Hematopoietic multipotent progenitor cell treated with erythropoietin and hydrocortisone succinate and interleukin-3 and kit ligand, for 8 days (in vitro differentiated cells): Measurements from ENCODE around the gene MRPL38.
A peak's percentile ranks its signal among the peaks of the same experiment; 100 is the strongest.

Experiments used
- DNase-seq: peaks from one replicate; pipeline ENCODE4 v3.0.0-alpha.2; 2015

Gene MRPL38

DNA sequence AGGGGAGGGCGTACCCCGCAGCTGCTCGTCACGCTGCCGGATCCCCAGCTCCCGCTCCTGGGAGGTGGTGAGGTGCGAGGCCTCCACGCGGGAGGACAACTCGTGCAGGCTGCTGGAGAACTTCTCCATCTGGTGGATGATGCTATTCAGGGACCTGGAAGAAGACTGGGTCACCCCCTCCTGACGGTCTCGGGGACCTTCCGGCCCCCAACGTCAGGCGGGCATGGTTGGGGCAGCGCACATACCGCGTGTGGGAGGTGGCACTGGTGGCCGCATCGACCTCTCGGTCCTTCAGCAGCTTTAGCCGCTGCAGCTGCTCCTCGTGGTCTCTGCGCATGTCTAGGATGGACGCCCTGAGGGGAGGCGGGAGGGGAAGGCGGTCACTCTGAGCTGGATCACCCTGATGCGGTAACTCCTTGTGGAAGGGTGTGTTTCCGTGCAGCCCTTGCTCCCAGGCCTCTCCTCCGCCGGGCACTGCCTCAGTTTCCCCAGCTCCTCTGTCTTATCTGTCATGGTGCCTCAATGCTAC, 13.3 kb upstream of the MRPL38 start:
- no peak for DNase-seq

DNA sequence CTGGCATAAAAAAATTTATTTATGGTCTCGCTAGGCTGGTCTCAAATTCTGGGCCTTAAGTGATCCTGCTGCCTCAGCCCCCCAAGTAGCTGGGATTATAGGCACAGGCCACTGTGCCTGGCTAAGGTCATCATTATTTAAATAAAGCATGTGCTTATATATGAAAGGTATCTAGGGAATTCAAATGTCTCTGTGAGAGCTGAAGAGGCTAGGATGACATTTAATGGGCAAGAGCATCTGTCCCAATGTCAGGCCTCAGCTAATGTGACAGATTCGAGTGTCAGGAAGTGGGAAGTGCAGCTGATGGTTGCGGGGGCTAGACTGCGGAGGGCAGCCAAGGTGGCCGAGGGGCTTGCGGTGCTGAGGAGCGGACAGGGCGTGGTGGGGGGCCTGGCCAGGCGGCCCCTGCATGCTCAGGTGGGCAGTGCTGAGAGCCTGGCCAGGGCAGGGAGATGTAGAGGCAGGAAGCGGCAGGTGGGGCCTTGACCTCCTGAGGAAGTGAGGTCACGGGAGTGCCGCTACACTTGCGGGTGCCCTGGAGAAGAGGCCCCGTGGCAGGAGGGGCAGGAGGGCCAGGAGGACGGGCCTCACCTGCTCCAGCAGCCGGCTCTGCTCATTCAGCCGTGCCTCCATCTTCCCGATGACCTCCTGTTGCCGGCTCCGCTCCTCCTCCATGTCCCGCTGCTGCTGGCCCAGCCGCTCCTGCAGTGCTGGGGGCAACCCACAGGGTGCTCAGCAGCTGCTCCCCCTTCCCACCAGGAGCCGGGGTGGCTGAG, 12.6 kb upstream of the MRPL38 start:
- no peak for DNase-seq

DNA sequence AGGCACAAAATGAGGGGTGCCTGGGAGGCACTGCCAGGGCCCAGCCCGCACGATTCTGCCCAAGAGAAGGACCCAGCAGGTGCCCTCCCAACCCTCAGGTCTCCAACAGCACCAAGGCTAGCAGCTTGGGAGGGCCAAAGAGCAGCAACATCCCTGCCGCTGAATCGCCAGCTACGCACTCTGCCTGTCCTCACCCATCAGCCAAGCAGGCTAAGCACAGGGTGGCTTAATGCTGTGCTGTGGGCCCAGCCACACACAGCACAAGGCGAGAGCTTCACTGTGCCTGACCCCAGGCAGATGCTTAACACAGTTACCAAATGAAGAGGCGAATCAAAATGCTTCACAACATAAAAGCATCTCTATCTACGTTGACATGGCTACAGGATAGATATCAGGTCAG, 10.6 kb upstream of the MRPL38 start:
- DNase-seq = no peak

DNA sequence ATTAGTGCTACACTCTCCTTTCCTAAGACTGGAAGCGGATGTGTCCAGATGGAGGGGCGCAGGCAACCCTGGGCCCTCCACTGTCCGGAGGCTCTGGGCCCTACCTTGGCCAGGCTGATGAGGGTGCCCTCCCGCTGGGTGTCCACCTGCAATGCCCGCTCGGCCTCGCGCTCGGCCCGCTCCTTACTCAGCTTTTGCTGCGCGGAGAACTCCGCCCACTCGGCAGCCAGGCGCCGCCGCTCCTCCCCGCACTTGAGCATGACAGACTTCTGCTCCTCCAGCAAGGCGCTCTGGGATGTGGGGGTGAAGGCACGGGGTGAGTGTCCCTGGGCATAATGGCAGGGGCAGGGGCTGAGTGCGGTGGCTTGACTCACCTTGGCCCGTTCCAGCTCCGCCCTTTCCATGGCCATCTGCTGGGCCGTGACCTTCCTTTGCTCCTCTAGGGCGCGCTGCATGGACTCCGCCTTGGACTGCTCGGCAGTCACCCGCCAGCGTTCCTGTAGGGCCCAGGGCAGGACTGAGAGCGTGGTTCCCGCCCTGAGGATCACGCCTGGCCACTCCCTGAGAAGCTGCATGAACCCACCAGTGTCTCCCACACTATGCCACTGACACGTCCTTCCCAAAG, 10.1 kb upstream of the MRPL38 start:
- DNase-seq = no peak

DNA sequence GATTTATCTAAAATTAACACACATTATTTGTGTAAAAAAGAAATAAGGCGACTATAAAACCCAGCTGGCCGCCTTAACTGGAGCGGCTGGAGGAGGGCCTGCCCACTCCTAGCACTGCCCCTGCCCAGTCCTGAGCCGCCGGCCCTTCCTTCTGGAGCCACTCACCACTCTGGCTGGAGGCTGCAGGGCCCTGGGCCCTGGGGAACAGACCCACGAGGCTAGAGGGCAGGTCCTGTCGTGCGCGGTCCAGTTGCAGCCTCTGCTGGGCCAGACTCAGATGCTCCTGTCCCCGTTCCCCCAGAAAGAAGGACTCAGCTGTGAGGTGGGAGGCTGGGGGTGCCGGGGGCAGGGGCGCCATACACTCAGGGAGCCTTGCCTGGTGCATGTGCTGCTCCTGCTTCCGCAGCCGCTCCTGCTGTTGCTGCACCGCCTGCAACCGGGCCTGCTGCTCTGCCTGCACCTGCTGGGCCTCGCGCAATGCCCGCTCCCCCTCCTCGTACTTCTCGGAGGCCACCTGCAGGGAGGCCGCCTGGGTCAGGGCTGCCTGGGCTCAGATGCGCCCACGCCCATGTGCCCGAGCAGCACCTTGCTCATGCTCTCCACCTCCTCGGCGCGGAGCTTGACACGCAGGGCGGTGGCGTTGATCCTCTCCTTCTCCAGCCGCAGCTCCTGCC, 9.0 kb upstream of the MRPL38 start:
- no peak for DNase-seq

DNA sequence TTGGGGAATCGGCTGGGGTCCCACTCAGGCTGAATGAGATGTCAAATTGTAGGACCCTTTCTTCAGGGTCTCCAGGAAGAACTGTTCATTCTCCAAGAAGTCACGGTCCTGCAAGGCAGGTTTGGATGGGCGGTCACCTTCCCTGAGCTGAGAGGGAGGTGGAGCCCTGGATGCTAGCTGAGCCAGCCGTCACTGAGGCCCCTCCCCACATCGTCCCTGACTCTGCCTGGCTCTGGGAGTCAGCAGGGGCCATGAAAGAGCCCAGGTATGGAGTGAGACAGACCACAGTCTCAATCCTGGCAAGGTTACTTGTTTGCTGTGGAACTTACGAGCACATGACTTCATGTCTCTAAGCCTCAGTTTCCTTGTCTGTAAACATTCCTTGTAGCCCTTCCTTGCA, 6.0 kb upstream of the MRPL38 start:
- DNase-seq = no peak

DNA sequence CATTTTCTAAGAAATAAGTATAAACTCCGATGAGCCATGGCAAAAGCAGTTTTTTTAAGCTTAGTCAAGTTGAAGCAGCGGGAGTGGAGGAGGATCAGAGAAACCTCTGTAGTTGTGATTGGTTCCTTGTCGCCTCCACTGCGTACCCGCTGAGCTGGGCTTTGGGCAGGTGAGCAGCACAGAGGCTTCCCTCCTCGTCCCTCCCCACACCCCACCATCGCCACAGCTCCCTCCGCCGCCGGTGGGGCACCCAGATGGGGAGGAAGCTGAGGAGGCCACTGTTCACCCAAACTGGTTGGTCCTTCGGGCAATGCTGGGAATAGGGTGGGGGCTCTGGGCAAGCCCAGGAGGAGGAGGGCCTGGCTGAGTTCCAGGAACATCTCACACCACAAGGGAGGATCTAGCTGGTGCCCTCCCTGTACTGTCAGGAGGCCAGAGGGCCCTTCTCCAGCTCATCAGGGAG, 5.2 kb upstream of the MRPL38 start:
- peak; percentile 65 for DNase-seq

DNA sequence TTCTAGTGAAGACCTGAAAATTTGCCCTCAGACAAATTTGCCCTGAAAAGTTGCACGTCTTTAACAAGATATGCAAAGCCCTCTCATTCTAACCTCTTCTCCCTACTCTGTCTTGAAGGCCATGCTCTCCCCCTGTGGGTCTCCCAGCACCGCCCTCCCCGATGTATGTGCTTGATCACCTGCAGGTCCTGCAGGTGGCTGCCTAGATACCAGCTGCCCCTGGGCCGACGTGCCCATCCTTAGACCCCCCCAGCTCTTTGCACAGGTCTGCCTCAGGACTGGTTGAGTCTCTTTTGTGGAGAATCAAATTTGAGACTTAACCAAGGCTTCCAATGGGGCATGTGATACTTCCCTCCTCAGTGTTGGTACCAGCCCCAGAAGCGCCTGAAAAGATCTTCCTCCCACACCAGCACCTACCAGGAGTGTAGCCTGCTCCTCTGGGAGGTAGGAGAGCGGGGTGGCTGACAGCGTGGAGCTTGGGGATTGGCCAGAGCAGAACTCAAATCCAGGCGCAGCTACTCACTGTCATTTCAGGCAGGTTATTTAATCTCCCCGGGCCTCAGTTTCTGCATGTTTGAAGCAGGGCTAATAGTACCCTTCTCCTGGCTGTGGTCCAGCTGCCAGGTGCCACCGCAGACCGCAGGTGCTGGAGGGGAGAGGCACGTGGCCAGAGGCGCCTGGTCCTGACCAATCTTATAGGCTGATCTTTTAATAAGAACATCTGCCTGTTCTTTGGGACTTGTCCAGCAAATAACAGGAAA, 4.5 kb upstream of the MRPL38 start:
- DNase-seq = no peak

DNA sequence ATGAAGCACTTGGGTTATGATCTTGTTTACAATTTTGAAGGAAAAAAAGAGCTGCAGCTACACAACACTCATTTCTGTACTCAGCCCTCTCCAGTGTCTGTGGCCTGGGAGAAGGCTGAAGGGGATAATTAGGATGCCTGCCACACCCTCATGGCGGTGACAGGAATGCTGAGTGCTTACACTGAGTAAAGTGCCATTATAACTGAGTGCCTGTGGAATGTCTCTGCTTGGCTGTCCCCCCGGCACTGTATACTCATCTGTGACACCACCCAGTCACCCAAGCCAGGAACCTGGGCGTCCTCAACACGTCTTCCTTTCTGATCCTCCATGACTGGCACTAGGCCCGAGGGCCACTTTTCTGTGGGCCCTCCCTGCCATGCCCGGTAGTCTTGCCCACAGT, 3.5 kb upstream of the MRPL38 start:
- DNase-seq = no peak

DNA sequence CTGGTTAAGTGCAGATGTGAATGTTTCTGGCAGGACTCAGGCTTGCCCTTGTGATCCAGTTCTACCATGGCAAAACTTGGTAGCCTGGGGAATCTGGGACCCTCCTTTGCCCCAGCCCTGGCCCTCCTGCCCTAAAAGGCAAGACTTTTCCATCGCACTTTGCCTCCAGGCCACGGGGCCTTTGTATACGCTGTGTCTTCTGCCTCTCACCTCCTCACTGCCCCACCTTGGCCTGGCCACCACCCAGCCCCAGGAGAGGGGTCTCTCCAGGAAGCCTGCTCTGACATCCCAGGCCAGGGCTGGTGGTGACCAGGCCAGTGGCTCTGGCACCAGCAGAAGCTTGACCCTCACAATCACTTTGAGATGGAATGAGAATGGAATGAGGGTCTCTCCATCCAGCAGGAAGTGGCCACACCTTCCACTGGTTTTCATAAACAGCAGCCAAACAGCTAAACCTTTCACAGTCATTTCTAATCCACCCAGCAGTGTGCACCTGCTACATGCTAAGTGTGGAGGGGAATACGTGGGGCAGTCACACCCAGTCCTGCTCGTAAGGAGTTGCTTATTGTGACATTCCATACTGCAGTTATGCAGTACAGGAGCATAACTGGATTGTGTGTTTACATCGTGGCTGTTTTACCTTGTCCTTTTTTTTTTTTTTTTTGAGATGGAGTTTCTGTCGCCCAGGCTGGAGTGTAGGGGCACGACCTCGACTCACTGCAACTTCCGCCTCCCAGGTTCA, 1.6 kb upstream of the MRPL38 start:
- DNase-seq = no peak

DNA sequence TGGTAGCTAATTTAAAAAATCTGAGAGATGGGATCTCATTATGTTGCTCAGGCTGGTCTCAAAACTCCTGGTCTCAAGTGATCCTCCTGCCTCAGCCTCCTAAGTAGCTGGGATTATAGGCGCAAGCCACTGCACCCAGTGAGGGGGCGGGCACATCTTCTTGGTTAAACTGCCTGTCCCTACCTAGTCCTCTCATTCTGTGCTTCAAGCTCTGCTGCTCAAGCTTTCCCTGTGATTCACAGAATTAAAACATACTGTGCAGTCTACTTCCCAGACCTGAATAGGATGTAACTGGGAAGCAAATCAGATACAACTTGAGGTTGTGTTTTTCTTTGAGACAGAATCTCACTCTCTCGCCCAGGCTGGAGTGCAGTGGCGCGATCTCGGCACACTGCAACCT, 2.3 kb downstream of the MRPL38 start:
- no peak for DNase-seq

DNA sequence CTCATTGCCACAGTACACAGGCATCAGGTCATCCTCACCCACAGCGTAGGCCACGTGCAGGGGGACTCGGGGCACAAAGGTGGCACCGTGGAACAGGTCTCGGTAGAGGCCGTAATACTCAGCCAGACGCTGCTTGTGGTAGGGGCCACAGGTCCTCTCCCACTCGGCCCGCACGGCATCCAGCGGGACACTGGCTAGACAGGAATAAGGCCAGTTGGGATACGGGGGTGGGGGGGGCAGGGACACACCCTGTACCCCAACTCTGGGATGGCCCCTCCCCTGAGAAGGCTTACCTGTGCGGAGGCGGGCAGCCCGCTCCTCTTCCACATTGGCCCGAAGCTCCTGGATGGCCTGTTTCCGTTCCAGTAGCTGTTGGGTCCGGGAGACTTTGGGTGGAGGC, 3.0 kb downstream of the MRPL38 start:
- no peak for DNase-seq

DNA sequence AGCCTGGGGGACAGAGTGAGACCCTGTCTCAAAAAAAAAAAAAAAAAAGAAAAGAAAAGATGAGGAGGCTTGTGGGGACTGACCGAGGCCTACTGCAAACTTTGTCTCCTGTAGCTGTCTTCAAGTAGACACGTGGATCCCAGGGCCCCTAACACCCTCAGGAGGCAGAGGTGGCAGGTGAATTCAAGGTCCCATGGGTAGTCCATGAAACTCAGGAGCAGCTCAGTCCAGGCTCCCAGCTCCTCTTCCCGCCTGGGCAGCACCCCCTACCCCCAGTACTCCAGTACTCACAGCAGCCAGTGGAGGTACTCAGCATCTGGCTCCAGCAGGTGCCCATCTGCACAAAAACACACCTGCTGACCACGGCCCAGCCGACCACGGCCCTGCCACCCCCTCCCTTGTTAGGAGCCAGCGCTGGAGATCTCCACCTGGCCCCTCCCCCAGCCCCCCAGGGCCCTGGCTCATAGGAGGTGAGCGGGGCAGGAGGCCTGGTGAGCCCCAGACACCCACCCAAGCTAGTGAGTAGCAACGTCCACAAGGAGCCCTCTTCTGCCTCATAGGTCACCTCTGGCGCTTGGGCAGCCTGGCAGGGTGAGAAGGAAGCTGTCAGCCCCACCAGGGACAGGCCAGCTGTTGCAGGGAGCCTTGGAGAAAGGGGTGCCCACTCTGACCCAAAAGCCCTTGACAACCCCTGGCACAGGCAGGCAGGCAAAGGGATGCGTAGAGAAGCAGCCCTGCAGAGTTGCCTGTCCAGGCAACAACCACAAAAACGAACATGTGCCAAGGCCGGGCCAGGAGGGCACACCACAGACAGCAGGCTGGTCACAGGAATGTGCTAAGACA, 3.8 kb downstream of the MRPL38 start:
- DNase-seq = no peak

DNA sequence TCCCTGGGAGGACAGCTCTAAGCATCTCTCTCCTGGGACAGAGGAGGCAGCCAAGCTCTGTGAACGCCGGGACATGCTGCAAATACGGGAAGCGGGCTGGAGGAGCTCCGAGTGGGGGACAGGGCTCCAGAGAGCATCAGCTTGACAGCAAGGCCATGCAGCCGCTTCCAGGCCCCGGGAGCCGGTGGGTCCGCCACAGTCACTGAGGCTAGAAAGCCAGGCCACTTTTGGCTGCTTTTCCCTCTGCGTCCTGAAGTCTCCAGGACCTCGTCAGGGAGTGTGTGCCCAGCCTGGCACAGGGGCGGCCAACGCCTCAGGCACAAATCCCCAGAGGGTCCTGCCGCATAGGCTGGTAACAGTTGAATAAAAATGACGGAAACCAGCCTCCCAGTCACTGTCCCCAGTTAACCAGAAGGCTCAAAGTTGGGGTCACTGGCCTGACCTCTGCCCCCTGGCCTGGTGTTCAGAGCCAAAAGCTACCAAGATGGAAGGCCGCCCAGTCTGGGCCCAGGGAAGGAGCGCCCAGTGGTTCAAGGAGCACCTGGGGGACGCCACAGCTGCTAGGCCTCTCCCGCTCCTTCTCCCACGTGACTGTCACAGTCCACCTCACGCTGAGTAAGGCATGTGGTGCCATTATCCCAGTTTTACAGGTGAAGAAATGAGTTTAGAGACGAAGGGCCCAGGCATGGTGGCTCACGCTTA, 4.8 kb downstream of the MRPL38 start:
- no peak for DNase-seq

DNA sequence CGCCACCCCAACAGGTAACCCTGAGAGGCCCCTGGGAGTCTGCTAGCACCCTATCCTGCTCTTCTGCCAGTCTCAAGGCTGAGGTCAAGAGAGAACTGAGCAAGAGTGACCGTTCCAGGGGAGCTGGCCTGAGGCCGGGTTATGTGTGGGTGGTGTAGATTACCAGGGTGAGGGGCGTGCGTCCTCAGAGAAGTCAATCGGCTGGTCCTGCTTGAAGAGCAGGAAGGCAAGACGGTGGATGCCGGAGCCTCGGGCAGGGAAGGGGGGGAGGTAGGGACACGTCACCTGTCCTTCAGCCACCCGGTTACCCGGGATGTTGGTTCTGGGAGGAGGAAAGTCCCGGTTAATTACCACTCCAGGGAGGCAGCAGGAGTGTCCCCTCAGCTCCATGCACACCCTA, 5.3 kb downstream of the MRPL38 start:
- no peak for DNase-seq

DNA sequence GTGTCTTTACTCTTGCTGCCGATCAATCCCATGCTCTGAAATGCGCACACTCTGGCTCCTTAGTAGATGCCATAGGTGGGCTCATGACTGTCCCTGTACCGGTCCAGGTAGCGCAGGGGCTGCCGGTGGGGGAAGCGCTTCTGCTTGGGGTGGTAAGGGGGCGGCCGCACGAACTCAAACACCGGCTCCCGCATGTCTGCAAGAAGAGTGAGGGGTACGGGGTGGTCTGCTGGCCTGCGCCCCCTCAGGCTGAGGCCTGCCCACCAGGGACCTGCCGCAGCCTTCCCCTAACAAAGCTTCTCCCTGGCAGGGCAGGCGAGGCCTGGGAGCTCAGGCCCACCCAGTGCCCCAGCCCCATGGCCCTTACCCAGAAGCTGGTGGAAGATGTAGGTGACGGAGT, 5.9 kb downstream of the MRPL38 start:
- DNase-seq = no peak

DNA sequence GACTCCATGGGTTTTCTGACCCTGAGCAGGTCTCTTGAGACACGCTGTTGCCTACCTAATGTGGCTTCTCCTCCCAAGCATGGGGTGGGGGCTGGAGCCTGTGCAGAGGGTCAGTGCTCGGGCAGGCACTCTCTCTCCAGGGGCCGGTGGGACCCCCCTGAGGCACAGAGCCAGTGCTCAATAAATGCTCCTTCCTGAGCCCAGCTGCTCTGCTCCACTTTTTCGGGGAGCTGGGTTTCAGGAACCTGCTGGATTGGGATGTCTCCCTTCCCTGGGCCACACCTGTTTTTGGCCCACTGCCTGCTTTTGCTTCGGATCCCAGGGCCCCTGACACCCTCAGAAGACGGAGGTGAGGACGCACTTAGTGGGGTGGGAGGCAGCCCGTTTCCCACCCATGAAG, 6.6 kb downstream of the MRPL38 start:
- no peak for DNase-seq

DNA sequence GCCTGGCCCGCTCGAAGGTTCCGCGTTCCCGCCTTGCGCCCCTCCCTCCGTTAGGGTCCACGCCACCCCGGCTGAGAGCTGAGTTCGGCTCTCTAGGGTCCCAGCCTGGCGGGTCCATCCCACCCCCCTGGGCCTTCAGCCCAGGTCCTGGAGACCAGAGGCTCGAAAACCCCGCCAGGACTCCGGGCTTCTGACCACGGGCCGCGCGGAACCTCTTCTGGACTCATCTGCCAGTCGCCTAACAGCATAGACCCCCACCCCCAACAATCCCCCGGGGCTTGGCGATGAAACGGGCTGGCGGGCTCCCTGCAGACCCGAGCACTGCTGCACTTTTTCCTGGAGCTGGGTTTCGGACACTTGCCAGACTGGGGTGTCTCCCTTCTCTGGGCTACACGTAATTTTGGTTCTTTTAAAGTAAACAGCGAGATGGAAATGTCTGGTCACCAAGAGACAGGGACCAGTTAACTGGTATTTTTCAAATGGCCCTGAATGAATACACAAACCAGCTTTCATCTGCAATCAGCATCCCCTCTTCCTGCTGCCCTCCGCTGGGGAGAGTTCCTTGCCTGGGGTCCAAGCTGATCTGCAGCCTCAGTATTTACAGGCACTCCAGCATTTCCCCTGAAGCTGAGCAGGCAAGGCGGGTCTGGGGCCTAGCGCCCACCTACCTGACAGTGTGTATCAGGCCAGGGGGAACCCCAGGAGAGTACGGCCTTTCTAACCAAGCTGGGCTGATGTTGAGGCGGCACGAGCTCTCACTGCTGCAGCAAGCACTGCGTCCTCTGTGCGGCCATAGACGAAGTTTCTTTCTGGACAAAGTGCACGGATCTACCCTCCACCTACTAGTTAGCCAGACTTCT, 7.3 kb downstream of the MRPL38 start:
- no peak for DNase-seq

DNA sequence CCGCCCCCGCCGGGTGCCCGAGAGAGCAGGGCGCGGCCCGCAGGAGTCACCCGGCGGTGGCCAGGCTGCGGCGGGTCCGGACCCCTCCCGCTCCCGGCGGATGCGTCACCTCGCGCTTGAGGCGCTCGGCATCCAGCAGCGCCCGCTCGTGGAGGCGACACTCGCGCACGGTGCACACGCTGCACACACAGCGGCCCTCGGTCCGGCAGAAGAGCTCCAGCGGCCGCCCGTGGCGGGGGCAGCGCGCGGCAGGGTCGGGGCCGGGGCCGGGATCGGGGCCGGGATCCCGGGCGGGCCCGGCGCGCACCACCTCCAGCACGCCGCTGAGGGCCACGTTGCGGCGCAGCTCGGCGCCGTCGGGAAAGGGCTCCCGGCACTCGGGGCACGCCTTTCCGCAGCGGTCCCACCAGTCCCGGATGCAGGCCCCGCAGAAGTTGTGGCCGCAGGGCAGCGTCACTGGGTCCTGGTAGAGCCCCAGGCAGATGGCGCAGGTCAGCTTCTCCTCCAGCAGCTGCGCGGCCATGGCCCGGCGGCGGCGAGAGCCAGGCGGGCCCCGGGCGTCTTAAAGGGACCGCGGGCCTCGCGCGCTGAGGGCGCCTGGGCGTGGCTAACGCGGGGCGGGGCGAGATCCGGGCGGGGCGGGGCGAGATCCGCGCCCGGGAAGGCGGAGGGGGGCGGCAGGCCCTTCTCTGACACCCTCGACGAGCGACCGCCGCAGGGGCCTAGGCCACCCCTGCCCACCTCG, 8.1 kb downstream of the MRPL38 start, which contains the start of gene TRIM65:
Gene TRIM65, minus strand, starts transcription at position 537 of the 745 bp plus-strand sequence. Its CDS starts 14 bp downstream, at position 523.
- peak; percentile 76 for DNase-seq
